Germinal center (tissue), 1 donor: ENCODE data around the gene PLB1.

ENCODE experiments used
- DNase-seq: peaks from one replicate; pipeline ENCODE4 v3.0.0; 2012; ENCODE audit warnings: mixed read lengths, low spot score

The PLB1 gene

GRCh38 chr2:28565720-28566295 lies 69.9 kb downstream of the PLB1 start:
- no peak for DNase-seq

- peak; percentile 95 for DNase-seq
These were observed 70.7 kb downstream of the PLB1 start for GRCh38 chr2:28566521-28567041.

- DNase-seq = peak; percentile 32
These were observed 71.2 kb downstream of the PLB1 start for GRCh38 chr2:28567061-28567471.

- no peak for DNase-seq
These were observed 72.2 kb downstream of the PLB1 start for GRCh38 chr2:28568036-28568435.

- DNase-seq = no peak
These were observed 72.7 kb downstream of the PLB1 start for GRCh38 chr2:28568533-28568932.

- no peak for DNase-seq
These were observed 74.6 kb downstream of the PLB1 start for GRCh38 chr2:28570431-28570830.

- DNase-seq = no peak
These were observed 80.9 kb downstream of the PLB1 start for GRCh38 chr2:28576714-28577113.

- DNase-seq = no peak
These were observed 82.2 kb downstream of the PLB1 start for GRCh38 chr2:28577791-28578680.

GRCh38 chr2:28578774-28579173 lies 82.9 kb downstream of the PLB1 start:
- no peak for DNase-seq

- DNase-seq = no peak
These were observed 83.7 kb downstream of the PLB1 start for GRCh38 chr2:28579606-28580005.

GRCh38 chr2:28580078-28580477 lies 84.2 kb downstream of the PLB1 start:
- no peak for DNase-seq

GRCh38 chr2:28581312-28581711 lies 85.5 kb downstream of the PLB1 start:
- no peak for DNase-seq

- no peak for DNase-seq
These were observed 86.3 kb downstream of the PLB1 start for GRCh38 chr2:28582152-28582551.

- no peak for DNase-seq
These were observed 86.7 kb downstream of the PLB1 start for GRCh38 chr2:28582595-28582994.

GRCh38 chr2:28583899-28584553 lies 88.2 kb downstream of the PLB1 start:
- no peak for DNase-seq

- DNase-seq = no peak
These were observed 91.0 kb downstream of the PLB1 start for GRCh38 chr2:28586867-28587266.

GRCh38 chr2:28587526-28588291 lies 91.8 kb downstream of the PLB1 start:
- no peak for DNase-seq

- no peak for DNase-seq
These were observed 92.4 kb downstream of the PLB1 start for GRCh38 chr2:28588292-28588670.

- no peak for DNase-seq
These were observed 94.0 kb downstream of the PLB1 start for GRCh38 chr2:28589746-28590463.

GRCh38 chr2:28590496-28591301 lies 94.8 kb downstream of the PLB1 start:
- no peak for DNase-seq
